Type B pancreatic cell (in vitro differentiated cells): ENCODE measurements around the gene RSRC1. TPM values are rescaled to one million over a fixed set of nuclear protein-coding genes. Genes with fewer than 3 reads are reported as not detected.
A peak's percentile ranks its signal among the peaks of the same experiment; 100 is the strongest.

Experiments used
- DNase-seq: peaks from one replicate; pipeline ENCODE4 v3.0.0; 2021; ENCODE audit warnings: mixed read lengths; ENCODE audit not compliant: unreplicated experiment; ENCODE audit errors: extremely low spot score
- H3K27ac Mint-ChIP-seq: 2 replicates; pipeline ENCODE4 v1.8.0; 2021; ENCODE audit warnings: mild to moderate bottlenecking, mixed read lengths
- H3K27me3 Mint-ChIP-seq: 2 replicates; pipeline ENCODE4 v1.8.0; 2021; ENCODE audit warnings: mixed read lengths
- H3K36me3 Mint-ChIP-seq: 2 replicates; pipeline ENCODE4 v1.8.0; 2021; ENCODE audit warnings: mixed read lengths
- H3K4me1 Mint-ChIP-seq: one replicate; pipeline ENCODE4 v1.8.0; 2021; ENCODE audit warnings: mixed read lengths; ENCODE audit not compliant: unreplicated experiment
- H3K4me3 Mint-ChIP-seq: 2 replicates; pipeline ENCODE4 v1.8.0; 2021; ENCODE audit warnings: mild to moderate bottlenecking, mixed read lengths
- H3K9me3 Mint-ChIP-seq: 2 replicates; pipeline ENCODE4 v1.8.0; 2021; ENCODE audit warnings: mixed read lengths
- CTCF ChIP-seq: fragments of 200-600 bp; sonication (generic); conservative IDR thresholded peaks from 2 replicates; pipeline ENCODE4 v1.5.0; 2021; ENCODE audit warnings: antibody characterized with exemption, mild to moderate bottlenecking
- total RNA-seq: library from RNA; stranded (reverse); gene quantifications from 2 replicates; pipeline ENCODE4 v1.2.1, GENCODE V29; 2021; ENCODE audit warnings: low replicate concordance

RSRC1 gene
- total RNA-seq, 1 donor from 2014 or later = 34.6 TPM

GRCh38 chr3:158563076-158563475 lies 453.2 kb downstream of the RSRC1 start:
- no peak overlapping the region for H3K27ac Mint-ChIP-seq
- H3K4me1 Mint-ChIP-seq = no peaks in the 10 kb centered on the region
- H3K4me3 Mint-ChIP-seq = no peak overlapping the region
- TF ChIP-seq CTCF = no peak
- H3K36me3 Mint-ChIP-seq = no peaks in the 10 kb centered on the region
- H3K9me3 Mint-ChIP-seq = peaks cover 5% of the 10 kb centered on the region
- no peak for DNase-seq
- H3K27me3 Mint-ChIP-seq = peaks cover 7% of the 10 kb centered on the region

GRCh38 chr3:158565076-158565475 lies 455.2 kb downstream of the RSRC1 start:
- Mint-ChIP-seq H3K9me3 (peaks cover 5% of the 10 kb centered on the region), H3K4me3 (no peak overlapping the region), H3K36me3 (no peaks in the 10 kb centered on the region), H3K27me3 (peaks cover 20% of the 10 kb centered on the region), H3K4me1 (no peaks in the 10 kb centered on the region), H3K27ac (no peak overlapping the region)
- no peak for TF ChIP-seq CTCF
- no peak for DNase-seq

- Mint-ChIP-seq H3K9me3 (peaks cover 5% of the 10 kb centered on the region), H3K4me1 (peaks cover 6% of the 10 kb centered on the region), H3K36me3 (peaks cover 3% of the 10 kb centered on the region), H3K27me3 (peaks cover 30% of the 10 kb centered on the region), H3K4me3 (no peak overlapping the region), H3K27ac (no peak overlapping the region)
- DNase-seq = no peak
- no peak for TF ChIP-seq CTCF
Observed at GRCh38 chr3:158568784-158569183, 458.9 kb downstream of the RSRC1 start.

GRCh38 chr3:158569794-158570193 lies 459.9 kb downstream of the RSRC1 start:
- no peak for DNase-seq
- H3K36me3 Mint-ChIP-seq = peaks cover 3% of the 10 kb centered on the region
- H3K4me3 Mint-ChIP-seq = no peak overlapping the region
- H3K27me3 Mint-ChIP-seq = peaks cover 30% of the 10 kb centered on the region
- H3K9me3 Mint-ChIP-seq = peaks cover 5% of the 10 kb centered on the region
- no peak overlapping the region for H3K27ac Mint-ChIP-seq
- H3K4me1 Mint-ChIP-seq = peaks cover 6% of the 10 kb centered on the region
- TF ChIP-seq CTCF = no peak

- Mint-ChIP-seq H3K9me3 (no peaks in the 10 kb centered on the region), H3K4me1 (peaks cover 6% of the 10 kb centered on the region), H3K36me3 (peaks cover 3% of the 10 kb centered on the region), H3K27ac (peak within 1 kb of the TSS; percentile 98), H3K27me3 (peaks cover 30% of the 10 kb centered on the region), H3K4me3 (peak within 1 kb of the TSS; percentile 100)
- TF ChIP-seq CTCF = no peak
- DNase-seq = peak; percentile 98
Observed at GRCh38 chr3:158570999-158571702, 461.3 kb downstream of the RSRC1 start, which contains the start of gene MLF1. MLF1 (plus strand) TSS chr3:158571194; CDS start chr3:158571301, 107 bp downstream.
